Activated naive CD8-positive, alpha-beta T cell treated with anti-CD3 and anti-CD28 coated beads, Interleukin-2, amount 10 ng/mL, durations not matched to agents 7 days and 5 days (primary cell): ENCODE measurements around the gene ABT1. TPM values are rescaled to one million over a fixed set of nuclear protein-coding genes. Genes with fewer than 3 reads are reported as not detected.

Experiments used
- ATAC-seq: fragments of 150-1000 bp; cut with Tn5 transposase; one replicate; pipeline ENCODE4 v1.10.0; 2021; ENCODE audit warnings: low read depth, moderate library complexity
- POLR2A ChIA-PET: fragments of 350-600 bp; sonication (Branson Sonifier 250); formaldehyde crosslinking; loops from one replicate; lab custom pipeline; 2021; ENCODE audit warnings: antibody characterized with exemption; lab: Charles Lee
- DNase-seq: peaks from one replicate; pipeline ENCODE4 v3.0.0; 2021
- H3K27ac Mint-ChIP-seq: one replicate; pipeline ENCODE4 v1.8.0; 2022; ENCODE audit warnings: mild to moderate bottlenecking, mixed read lengths
- H3K27me3 Mint-ChIP-seq: one replicate; pipeline ENCODE4 v1.8.0; 2022; ENCODE audit warnings: mild to moderate bottlenecking, moderate library complexity, mixed read lengths
- H3K36me3 Mint-ChIP-seq: one replicate; pipeline ENCODE4 v1.8.0; 2021; ENCODE audit warnings: mild to moderate bottlenecking, mixed read lengths
- H3K4me1 Mint-ChIP-seq: one replicate; pipeline ENCODE4 v1.8.0; 2021; ENCODE audit warnings: mixed read lengths
- H3K4me3 Mint-ChIP-seq: one replicate; pipeline ENCODE4 v1.8.0; 2022; ENCODE audit warnings: mild to moderate bottlenecking, moderate library complexity, mixed read lengths
- H3K9me3 Mint-ChIP-seq: one replicate; pipeline ENCODE4 v1.8.0; 2021; ENCODE audit warnings: mixed read lengths
- total RNA-seq, 2 experiments: library from RNA; stranded (reverse); gene quantifications; one replicate each; pipeline ENCODE4 v1.2.3, GENCODE V29; 2021

ABT1 gene
- total RNA-seq, 2 experiments from 2014 or later = 28.3 to 31.7 TPM

- POLR2A ChIA-PET = interaction anchor here (0.9 kb wide), 1 partner anchor 9 kb away, joined by 4 read pairs; no protein-coding TSS in a partner anchor
- peaks cover 24% of the 10 kb centered on the region for H3K4me1 Mint-ChIP-seq
- H3K9me3 Mint-ChIP-seq = peaks cover 6% of the 10 kb centered on the region
- H3K36me3 Mint-ChIP-seq = peaks cover 2% of the 10 kb centered on the region
- H3K27me3 Mint-ChIP-seq = no peaks in the 10 kb centered on the region
- DNase-seq = no peak
- ATAC-seq = no peak
- H3K27ac Mint-ChIP-seq = no peak overlapping the region
- peak overlapping the region; percentile 87 for H3K4me3 Mint-ChIP-seq
Measured at GRCh38 chr6:26577720-26578072, 19.1 kb upstream of the ABT1 start.

GRCh38 chr6:26578279-26578678, 18.5 kb upstream of the ABT1 start:
- ATAC-seq = no peak

DNA sequence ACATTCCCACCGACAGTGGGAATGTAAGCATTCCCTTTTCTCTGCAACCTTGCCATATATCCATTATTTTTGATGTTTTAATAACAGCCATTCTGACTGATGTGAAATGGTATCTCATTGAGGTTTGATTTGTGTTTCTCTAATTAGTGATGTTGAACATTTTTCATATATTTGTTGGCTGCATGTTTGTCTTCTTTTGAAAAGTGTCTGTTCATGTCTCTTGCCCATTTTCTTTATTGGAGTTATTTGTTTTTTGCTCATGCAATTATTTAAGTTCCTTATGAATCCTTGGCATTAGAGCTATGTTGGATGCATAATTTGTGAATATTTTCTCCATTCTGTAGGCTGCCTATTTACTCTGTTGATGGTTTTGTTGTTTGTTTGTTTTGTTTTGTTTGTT, 18.0 kb upstream of the ABT1 start:
- ATAC-seq (no peak), DNase-seq (no peak)
- POLR2A ChIA-PET = no interaction called here
- H3K4me1 Mint-ChIP-seq = peaks cover 20% of the 10 kb centered on the region
- no peak overlapping the region for H3K4me3 Mint-ChIP-seq
- peaks cover 2% of the 10 kb centered on the region for H3K36me3 Mint-ChIP-seq
- H3K9me3 Mint-ChIP-seq = peaks cover 6% of the 10 kb centered on the region
- peaks cover 10% of the 10 kb centered on the region for H3K27me3 Mint-ChIP-seq
- H3K27ac Mint-ChIP-seq = no peak overlapping the region

More at GRCh38 chr6:26578279-26578678, 18.5 kb upstream of the ABT1 start:
- Mint-ChIP-seq H3K4me1 (peaks cover 20% of the 10 kb centered on the region), H3K9me3 (peaks cover 6% of the 10 kb centered on the region), H3K36me3 (peaks cover 2% of the 10 kb centered on the region), H3K27ac (no peak overlapping the region), H3K4me3 (peak overlapping the region; percentile 25), H3K27me3 (peaks cover 6% of the 10 kb centered on the region)
- POLR2A ChIA-PET = interaction anchor here (0.9 kb wide), 1 partner anchor 10 kb away, joined by 4 read pairs; no protein-coding TSS in a partner anchor
- no peak for DNase-seq

GRCh38 chr6:26581164-26581915, 15.4 kb upstream of the ABT1 start:
- H3K4me1 Mint-ChIP-seq = peaks cover 15% of the 10 kb centered on the region
- DNase-seq (no peak), ATAC-seq (no peak)
- POLR2A ChIA-PET = interaction anchor here (0.6 kb wide), 1 partner anchor 48 kb away, joined by 4 read pairs; no protein-coding TSS in a partner anchor
- H3K4me3 Mint-ChIP-seq = no peak overlapping the region
- peaks cover 23% of the 10 kb centered on the region for H3K27me3 Mint-ChIP-seq
- no peak overlapping the region for H3K27ac Mint-ChIP-seq
- H3K36me3 Mint-ChIP-seq = peaks cover 2% of the 10 kb centered on the region
- peaks cover 6% of the 10 kb centered on the region for H3K9me3 Mint-ChIP-seq

DNA sequence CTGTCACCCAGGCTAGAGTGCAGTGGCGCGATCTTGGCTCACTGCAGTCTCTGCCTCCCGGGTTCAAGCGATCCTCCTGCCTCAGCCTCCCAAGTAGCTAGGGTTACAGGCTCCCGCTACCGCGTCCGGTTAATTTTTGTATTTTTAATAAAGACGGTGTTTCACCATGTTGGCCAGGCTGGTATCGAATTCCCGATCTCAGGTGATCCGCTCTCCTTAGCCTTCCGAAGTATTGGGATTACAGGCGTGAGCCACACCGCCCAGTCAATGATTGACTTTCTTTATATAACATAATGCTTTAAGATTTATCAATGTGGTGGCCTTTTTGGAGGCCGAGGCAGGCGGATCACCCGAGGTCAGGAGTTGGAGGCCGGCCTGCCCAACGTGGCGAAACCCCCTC, 7.8 kb upstream of the ABT1 start:
- H3K9me3 Mint-ChIP-seq = no peaks in the 10 kb centered on the region
- peaks cover 4% of the 10 kb centered on the region for H3K4me1 Mint-ChIP-seq
- POLR2A ChIA-PET = no interaction called here
- no peak overlapping the region for H3K27ac Mint-ChIP-seq
- peaks cover 59% of the 10 kb centered on the region for H3K27me3 Mint-ChIP-seq
- no peaks in the 10 kb centered on the region for H3K36me3 Mint-ChIP-seq
- H3K4me3 Mint-ChIP-seq = no peak overlapping the region
- ATAC-seq (no peak), DNase-seq (no peak)

GRCh38 chr6:26592649-26593048, 4.1 kb upstream of the ABT1 start:
- no peaks in the 10 kb centered on the region for H3K36me3 Mint-ChIP-seq
- DNase-seq = no peak
- H3K9me3 Mint-ChIP-seq = no peaks in the 10 kb centered on the region
- no peak overlapping the region for H3K27ac Mint-ChIP-seq
- H3K4me1 Mint-ChIP-seq = peaks cover 6% of the 10 kb centered on the region
- POLR2A ChIA-PET = interaction anchor here (0.6 kb wide), 1 partner anchor 17 kb away, joined by 6 read pairs; no protein-coding TSS in a partner anchor
- no peak for ATAC-seq
- H3K27me3 Mint-ChIP-seq = peaks cover 51% of the 10 kb centered on the region
- no peak overlapping the region for H3K4me3 Mint-ChIP-seq

- no peak for ATAC-seq
- POLR2A ChIA-PET = no interaction called here
- peaks cover 10% of the 10 kb centered on the region for H3K4me1 Mint-ChIP-seq
- no peak overlapping the region for H3K27ac Mint-ChIP-seq
- no peaks in the 10 kb centered on the region for H3K9me3 Mint-ChIP-seq
- peaks cover 6% of the 10 kb centered on the region for H3K36me3 Mint-ChIP-seq
- DNase-seq = no peak
- H3K27me3 Mint-ChIP-seq = peaks cover 47% of the 10 kb centered on the region
- no peak overlapping the region for H3K4me3 Mint-ChIP-seq
Measured at GRCh38 chr6:26593278-26594130, 3.2 kb upstream of the ABT1 start.

DNA sequence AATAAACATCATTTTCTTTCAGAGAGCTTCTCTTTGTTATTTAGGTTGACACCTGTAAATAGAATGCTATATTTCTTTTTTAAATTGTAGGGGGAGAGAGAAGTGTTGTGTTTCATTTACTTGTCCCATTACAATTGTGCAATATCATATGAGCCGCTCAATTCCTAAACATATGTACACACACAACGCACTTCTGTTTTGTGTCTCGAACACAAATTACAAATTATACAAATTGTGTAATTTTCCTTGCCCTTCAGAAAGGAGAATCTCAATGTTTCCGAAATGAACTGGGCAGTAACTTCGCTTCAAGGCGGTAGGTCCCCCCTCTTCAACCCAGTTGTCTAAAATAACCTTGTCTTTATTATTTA, 2.6 kb upstream of the ABT1 start:
- Mint-ChIP-seq H3K4me1 (peaks cover 13% of the 10 kb centered on the region), H3K4me3 (no peak overlapping the region), H3K27ac (no peak overlapping the region), H3K27me3 (peaks cover 47% of the 10 kb centered on the region), H3K36me3 (peaks cover 10% of the 10 kb centered on the region), H3K9me3 (no peaks in the 10 kb centered on the region)
- POLR2A ChIA-PET = no interaction called here
- ATAC-seq (no peak), DNase-seq (no peak)

GRCh38 chr6:26594730-26595632, 1.8 kb upstream of the ABT1 start:
- DNase-seq = no peak
- H3K27me3 Mint-ChIP-seq = peaks cover 40% of the 10 kb centered on the region
- no peak for ATAC-seq
- no peak overlapping the region for H3K27ac Mint-ChIP-seq
- peaks cover 16% of the 10 kb centered on the region for H3K4me1 Mint-ChIP-seq
- peak overlapping the region; percentile 19 for H3K4me3 Mint-ChIP-seq
- H3K9me3 Mint-ChIP-seq = no peaks in the 10 kb centered on the region
- peaks cover 15% of the 10 kb centered on the region for H3K36me3 Mint-ChIP-seq
- POLR2A ChIA-PET = interaction anchor here (0.7 to 1.3 kb wide), 9 partner anchors 18 to 537 kb away, joined by 3 to 6 read pairs (median 4); partner anchors contain the start of gene HMGN4

- peaks cover 18% of the 10 kb centered on the region for H3K4me1 Mint-ChIP-seq
- no peak overlapping the region for H3K27ac Mint-ChIP-seq
- DNase-seq (peak; percentile 93), ATAC-seq (peak; percentile 63)
- peaks cover 17% of the 10 kb centered on the region for H3K36me3 Mint-ChIP-seq
- peaks cover 35% of the 10 kb centered on the region for H3K27me3 Mint-ChIP-seq
- POLR2A ChIA-PET = interaction anchor here (0.5 to 1.3 kb wide), 10 partner anchors 19 to 536 kb away, joined by 3 to 6 read pairs (median 4); partner anchors contain the start of gene HMGN4
- H3K9me3 Mint-ChIP-seq = no peaks in the 10 kb centered on the region
- H3K4me3 Mint-ChIP-seq = no peak overlapping the region
Measured at GRCh38 chr6:26595669-26596269, 984 bp upstream of the ABT1 start.

GRCh38 chr6:26597389-26597766, 625 bp downstream of the ABT1 start:
- peaks cover 17% of the 10 kb centered on the region for H3K36me3 Mint-ChIP-seq
- H3K4me3 Mint-ChIP-seq = no peak overlapping the region
- POLR2A ChIA-PET = no interaction called here
- no peak overlapping the region for H3K27ac Mint-ChIP-seq
- no peaks in the 10 kb centered on the region for H3K9me3 Mint-ChIP-seq
- peaks cover 18% of the 10 kb centered on the region for H3K4me1 Mint-ChIP-seq
- H3K27me3 Mint-ChIP-seq = peaks cover 21% of the 10 kb centered on the region
- DNase-seq (no peak), ATAC-seq (no peak)

DNA sequence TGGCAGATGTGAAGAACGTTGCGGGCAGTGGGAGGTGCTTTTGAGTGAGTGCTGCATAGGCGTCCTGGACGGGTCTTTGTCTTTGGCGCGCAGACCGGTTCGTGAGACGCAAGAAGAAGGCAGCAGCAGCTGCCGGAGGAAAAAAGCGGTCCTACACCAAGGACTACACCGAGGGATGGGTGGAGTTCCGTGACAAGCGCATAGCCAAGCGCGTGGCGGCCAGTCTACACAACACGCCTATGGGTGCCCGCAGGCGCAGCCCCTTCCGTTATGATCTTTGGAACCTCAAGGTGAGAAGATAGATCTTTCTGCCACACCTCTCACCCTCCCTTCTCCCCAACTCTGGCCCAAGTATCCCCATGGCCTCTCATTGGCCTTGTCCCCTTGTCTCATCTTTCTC, 1.1 kb downstream of the ABT1 start:
- Mint-ChIP-seq H3K4me3 (no peak overlapping the region), H3K27me3 (peaks cover 17% of the 10 kb centered on the region)
- POLR2A ChIA-PET = no interaction called here

More for the DNA sequence above, 1.1 kb downstream of the ABT1 start:
- ATAC-seq = no peak
- Mint-ChIP-seq H3K4me1 (peaks cover 18% of the 10 kb centered on the region), H3K27ac (no peak overlapping the region), H3K9me3 (no peaks in the 10 kb centered on the region), H3K36me3 (peaks cover 17% of the 10 kb centered on the region)
- DNase-seq = no peak
